ENCODE data around the gene DGKE.

DNA sequence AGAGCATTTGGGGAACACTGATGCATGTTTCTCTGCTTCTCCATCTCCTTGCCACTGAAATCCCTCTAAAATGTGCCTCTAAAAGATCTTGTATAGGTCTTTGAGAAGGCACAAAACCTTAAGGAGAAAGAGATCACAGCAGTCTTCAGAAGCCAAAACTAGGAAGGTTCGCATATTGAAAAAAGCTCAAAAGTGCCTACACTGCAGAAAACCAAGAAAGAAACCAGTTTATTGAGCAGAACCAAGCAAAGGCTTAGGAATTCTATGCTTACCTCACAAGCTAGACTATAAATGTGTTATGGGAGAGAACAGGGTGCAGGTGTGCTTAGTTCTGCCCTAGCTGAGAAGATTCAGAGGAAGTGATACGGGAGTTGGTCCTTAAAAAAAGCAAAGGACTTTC lies 16.6 kb downstream of the DGKE start:
- TF ChIP-seq, protein P1, sequence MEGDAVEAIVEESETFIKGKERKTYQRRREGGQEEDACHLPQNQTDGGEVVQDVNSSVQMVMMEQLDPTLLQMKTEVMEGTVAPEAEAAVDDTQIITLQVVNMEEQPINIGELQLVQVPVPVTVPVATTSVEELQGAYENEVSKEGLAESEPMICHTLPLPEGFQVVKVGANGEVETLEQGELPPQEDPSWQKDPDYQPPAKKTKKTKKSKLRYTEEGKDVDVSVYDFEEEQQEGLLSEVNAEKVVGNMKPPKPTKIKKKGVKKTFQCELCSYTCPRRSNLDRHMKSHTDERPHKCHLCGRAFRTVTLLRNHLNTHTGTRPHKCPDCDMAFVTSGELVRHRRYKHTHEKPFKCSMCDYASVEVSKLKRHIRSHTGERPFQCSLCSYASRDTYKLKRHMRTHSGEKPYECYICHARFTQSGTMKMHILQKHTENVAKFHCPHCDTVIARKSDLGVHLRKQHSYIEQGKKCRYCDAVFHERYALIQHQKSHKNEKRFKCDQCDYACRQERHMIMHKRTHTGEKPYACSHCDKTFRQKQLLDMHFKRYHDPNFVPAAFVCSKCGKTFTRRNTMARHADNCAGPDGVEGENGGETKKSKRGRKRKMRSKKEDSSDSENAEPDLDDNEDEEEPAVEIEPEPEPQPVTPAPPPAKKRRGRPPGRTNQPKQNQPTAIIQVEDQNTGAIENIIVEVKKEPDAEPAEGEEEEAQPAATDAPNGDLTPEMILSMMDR (IDR thresholded peaks at IDR 0.05): no peak
- TF ChIP-seq POLR2A (IDR thresholded peaks at IDR 0.05): no peak

All from esophagus squamous epithelium (tissue), 4 donors.